GM10248 (cell line): ENCODE measurements around the gene SLC25A40.
"Not testable (repeated sequence)": the region's sequence is repeated elsewhere in the genome, so short reads cannot be mapped to it uniquely, and the experiment has no call there.

Source experiments
- CTCF ChIA-PET: fragments of 300-600 bp; sonication (Branson Sonifier 250); formaldehyde crosslinking; extraction: SDS; loops from one replicate; lab custom pipeline; 2021; ENCODE audit warnings: antibody characterized with exemption; lab: Yijun Ruan, JAX
- POLR2A ChIA-PET: fragments of 350-650 bp; sonication (Branson Sonifier 250); formaldehyde crosslinking; extraction: SDS; loops from one replicate; lab custom pipeline; 2020; ENCODE audit warnings: antibody characterized with exemption; lab: Yijun Ruan, JAX
- DNase-seq: peaks from one replicate; pipeline ENCODE4 v3.0.0; 2012; ENCODE audit errors: extremely low spot score
- CTCF ChIP-seq: IDR thresholded peaks from 2 replicates; pipeline ENCODE4 v1.5.1; 2012; ENCODE audit warnings: mild to moderate bottlenecking, low read depth; ENCODE audit errors: extremely low read depth, missing control alignments, control extremely low read depth

Gene SLC25A40

DNA sequence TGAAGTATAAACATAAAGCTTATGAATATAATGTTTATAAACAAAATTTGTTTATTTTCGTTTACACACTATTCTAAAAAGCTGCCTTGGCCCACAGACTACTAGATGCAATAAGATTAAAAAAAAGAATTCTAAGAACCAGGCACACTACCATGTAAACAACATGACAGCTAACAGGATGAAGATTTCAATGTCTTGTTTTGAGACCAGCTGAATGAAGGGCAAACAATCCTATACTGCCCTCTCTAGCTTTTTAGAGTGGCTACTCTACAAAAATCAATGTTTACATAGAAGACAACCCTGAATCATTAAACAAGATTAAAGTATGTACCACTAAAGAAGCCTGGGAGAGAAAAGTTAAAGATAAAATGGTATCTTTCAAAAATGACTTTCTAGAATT, 38.6 kb downstream of the SLC25A40 start:
- TF ChIP-seq CTCF, result no peak
- ChIA-PET CTCF (interaction anchor here (1.3 kb wide), 2 partner anchors 18 to 252 kb away, joined by 3 to 5 read pairs; no protein-coding TSS in a partner anchor), POLR2A (no interaction called here)
- DNase-seq, result no peak

DNA sequence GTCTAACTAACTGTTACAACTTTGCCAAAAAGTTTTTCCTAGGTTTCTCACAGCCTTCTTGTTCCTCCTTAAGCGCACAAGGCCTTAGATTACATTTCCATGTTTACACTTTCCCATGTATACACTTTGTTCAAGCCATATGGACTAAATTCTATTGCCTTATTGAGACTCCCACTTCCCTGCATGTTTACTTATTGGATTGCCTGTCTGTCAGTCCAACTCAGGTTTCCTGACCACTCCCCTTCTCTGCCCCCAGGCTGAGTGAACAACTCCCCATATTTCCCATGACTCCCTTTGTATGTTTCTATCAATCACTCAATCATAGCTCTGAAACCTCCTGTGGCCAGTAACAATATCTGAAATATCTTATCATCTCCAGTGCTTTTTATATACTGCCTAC, 43.0 kb downstream of the SLC25A40 start:
- POLR2A ChIA-PET, result no interaction called here
- CTCF ChIA-PET, result no interaction called here
- TF ChIP-seq CTCF, result no peak
- no peak for DNase-seq

GRCh38 chr7:87831097-87831496, 45.1 kb downstream of the SLC25A40 start:
- no peak for DNase-seq
- ChIA-PET CTCF (interaction anchor here (1.2 kb wide), 1 partner anchor 8 kb away, joined by 4 read pairs; no protein-coding TSS in a partner anchor), POLR2A (no interaction called here)
- TF ChIP-seq CTCF, result no peak

DNA sequence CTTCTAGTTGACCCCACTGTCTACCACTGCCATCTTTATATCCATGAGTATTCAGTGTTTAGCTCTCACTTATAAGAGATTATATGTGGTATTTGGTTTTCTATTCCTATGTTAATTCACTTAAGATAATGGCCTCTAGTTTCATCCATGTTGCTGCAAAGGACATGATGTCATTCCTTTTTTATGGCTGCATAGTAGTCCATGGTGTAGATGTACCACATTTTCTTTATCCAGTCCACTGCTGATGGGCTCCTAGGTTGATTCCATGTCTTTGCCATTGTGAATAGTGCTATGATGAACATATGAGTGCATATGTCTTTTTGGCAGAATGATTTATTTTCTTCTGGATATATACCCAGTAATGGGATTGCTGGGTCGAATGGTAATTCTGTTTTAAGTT, 47.8 kb downstream of the SLC25A40 start:
- POLR2A ChIA-PET, DNase-seq: not testable (repeated sequence)
- CTCF ChIA-PET, result interaction anchor here (0.9 to 1.3 kb wide), 2 partner anchors 11 to 14 kb away, joined by 3 to 5 read pairs; no protein-coding TSS in a partner anchor

GRCh38 chr7:87825369-87825768, 50.8 kb downstream of the SLC25A40 start:
- POLR2A ChIA-PET, DNase-seq, CTCF ChIA-PET: not testable (repeated sequence)

GRCh38 chr7:87822056-87822455, 54.1 kb downstream of the SLC25A40 start:
- CTCF ChIA-PET, POLR2A ChIA-PET, DNase-seq: not testable (repeated sequence)

GRCh38 chr7:87818336-87818735, 57.8 kb downstream of the SLC25A40 start:
- no peak for TF ChIP-seq CTCF
- DNase-seq, result no peak
- ChIA-PET CTCF (no interaction called here), POLR2A (no interaction called here)

DNA sequence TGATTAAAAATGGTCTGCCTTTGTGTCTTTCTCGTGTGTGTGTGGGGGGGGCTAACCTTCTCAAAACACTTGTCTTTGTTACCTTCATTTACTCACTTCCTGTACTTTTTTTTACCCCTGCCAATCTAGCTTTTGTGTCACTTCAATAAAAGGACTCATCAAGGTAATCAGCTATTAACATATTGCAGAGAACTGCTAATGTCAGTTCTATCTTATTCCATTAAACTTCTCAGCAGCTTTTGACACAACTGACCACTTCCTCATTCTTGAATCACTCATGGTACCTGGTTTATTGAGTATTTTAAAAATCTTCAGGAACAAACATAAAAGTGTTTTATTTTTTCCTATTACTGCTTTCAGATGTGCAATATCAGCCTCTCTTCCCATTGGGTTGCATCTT, 59.8 kb downstream of the SLC25A40 start:
- no peak for TF ChIP-seq CTCF
- ChIA-PET POLR2A (no interaction called here), CTCF (no interaction called here)
- DNase-seq, result no peak
